Activated CD8-positive, alpha-beta T cell treated with anti-CD3 and anti-CD28 coated beads for 36 hours (primary cell): ENCODE results near the gene ANKRD36. TPM values are rescaled to one million over a fixed set of nuclear protein-coding genes. Genes with fewer than 3 reads are reported as not detected.
A peak's percentile ranks its signal among the peaks of the same experiment; 100 is the strongest.
"Not testable (repeated sequence)": the region's sequence is repeated elsewhere in the genome, so short reads cannot be mapped to it uniquely, and the experiment has no call there.

ENCODE experiments used
- ATAC-seq: fragments of 200-7000 bp; cut with Tn5 transposase; one replicate; pipeline ENCODE4 v1.10.0; 2021; ENCODE audit warnings: mild to moderate bottlenecking, moderate library complexity
- CTCF ChIA-PET: fragments of 350-600 bp; sonication (Branson Sonifier 250); formaldehyde crosslinking; loops from one replicate; lab custom pipeline; 2021; ENCODE audit warnings: antibody characterized with exemption; lab: Charles Lee
- POLR2A ChIA-PET: fragments of 350-600 bp; sonication (Branson Sonifier 250); formaldehyde crosslinking; loops from one replicate; lab custom pipeline; 2021; ENCODE audit warnings: antibody characterized with exemption; lab: Charles Lee
- DNase-seq: peaks from one replicate; pipeline ENCODE4 v3.0.0-alpha.2; 2020
- H3K27ac Mint-ChIP-seq: one replicate; pipeline ENCODE4 v1.8.0; 2021; ENCODE audit warnings: mild to moderate bottlenecking, mixed read lengths
- H3K27me3 Mint-ChIP-seq: one replicate; pipeline ENCODE4 v1.8.0; 2021; ENCODE audit warnings: mixed read lengths
- H3K36me3 Mint-ChIP-seq: one replicate; pipeline ENCODE4 v1.8.0; 2021; ENCODE audit warnings: low read depth, mixed read lengths
- H3K4me1 Mint-ChIP-seq: one replicate; pipeline ENCODE4 v1.8.0; 2021; ENCODE audit warnings: low read depth, mixed read lengths
- H3K4me3 Mint-ChIP-seq: one replicate; pipeline ENCODE4 v1.8.0; 2021; ENCODE audit warnings: mild to moderate bottlenecking, moderate library complexity, mixed read lengths
- H3K9me3 Mint-ChIP-seq: one replicate; pipeline ENCODE4 v1.8.0; 2021; ENCODE audit warnings: mixed read lengths
- CTCF ChIP-seq: fragments of 200-600 bp; IDR thresholded peaks from one replicate; pipeline ENCODE4 v1.8.0; 2022; ENCODE audit warnings: antibody characterized with exemption, mild to moderate bottlenecking
- intact Hi-C: fragments of 100-400 bp; cut with micrococcal nuclease; formaldehyde crosslinking; loops from one replicate; pipeline ENCODE4 v1.10.0; 2022
- total RNA-seq, 2 experiments: library from RNA; stranded (reverse); gene quantifications; one replicate each; pipeline ENCODE4 v1.2.3, GENCODE V29; 2021

The ANKRD36 gene
- total RNA-seq, 2 experiments from 2014 or later = 27.0 to 27.3 TPM

- H3K9me3 Mint-ChIP-seq = no peaks in the 10 kb centered on the region
- TF ChIP-seq CTCF = no peak
- no peak for ATAC-seq
- intact Hi-C loops = no loop called here
- H3K4me1 Mint-ChIP-seq = no peaks in the 10 kb centered on the region
- H3K36me3 Mint-ChIP-seq = no peaks in the 10 kb centered on the region
- ChIA-PET CTCF (no interaction called here), POLR2A (no interaction called here)
- DNase-seq = no peak
- H3K27ac Mint-ChIP-seq = no peak overlapping the region
- H3K4me3 Mint-ChIP-seq = no peak overlapping the region
- no peaks in the 10 kb centered on the region for H3K27me3 Mint-ChIP-seq
These were observed 154.6 kb downstream of the ANKRD36 start for GRCh38 chr2:97267411-97268074.

GRCh38 chr2:97268075-97268591 is 155.2 kb downstream of the ANKRD36 start:
- H3K9me3 Mint-ChIP-seq, intact Hi-C loops, H3K4me3 Mint-ChIP-seq, H3K27me3 Mint-ChIP-seq, ATAC-seq, H3K36me3 Mint-ChIP-seq, H3K27ac Mint-ChIP-seq, DNase-seq, H3K4me1 Mint-ChIP-seq, POLR2A ChIA-PET, CTCF ChIA-PET: not testable (repeated sequence)

GRCh38 chr2:97276232-97276798 is 163.4 kb downstream of the ANKRD36 start:
- intact Hi-C loops, H3K27me3 Mint-ChIP-seq, H3K36me3 Mint-ChIP-seq, H3K27ac Mint-ChIP-seq, POLR2A ChIA-PET, H3K4me1 Mint-ChIP-seq, H3K9me3 Mint-ChIP-seq, H3K4me3 Mint-ChIP-seq, CTCF ChIA-PET, DNase-seq: not testable (repeated sequence)
- ATAC-seq = peak; percentile 34

- H3K4me1 Mint-ChIP-seq, intact Hi-C loops, H3K27me3 Mint-ChIP-seq, POLR2A ChIA-PET, H3K4me3 Mint-ChIP-seq, H3K27ac Mint-ChIP-seq, H3K36me3 Mint-ChIP-seq, DNase-seq, CTCF ChIA-PET, ATAC-seq, H3K9me3 Mint-ChIP-seq: not testable (repeated sequence)
These were observed 172.2 kb downstream of the ANKRD36 start for GRCh38 chr2:97285187-97285586.

- DNase-seq = not testable (repeated sequence)
These were observed 180.7 kb downstream of the ANKRD36 start for GRCh38 chr2:97293687-97294086.

More at GRCh38 chr2:97293687-97294086, 180.7 kb downstream of the ANKRD36 start:
- ATAC-seq, CTCF ChIA-PET, H3K36me3 Mint-ChIP-seq, H3K4me3 Mint-ChIP-seq, intact Hi-C loops, H3K9me3 Mint-ChIP-seq, H3K27me3 Mint-ChIP-seq, H3K4me1 Mint-ChIP-seq, POLR2A ChIA-PET, H3K27ac Mint-ChIP-seq: not testable (repeated sequence)

Other genes with a start within 250 kb of the ANKRD36 start
- gene SEMA4C, start 243.1 kb upstream of the ANKRD36 start, total RNA-seq = 10 to 100 TPM; 10.4 to 12.4 TPM
- under 1 TPM; 0.72 to 0.77 TPM for gene FAM178B, start 126.6 kb upstream of the ANKRD36 start, total RNA-seq
- 10 to 100 TPM; 29.2 to 31.9 TPM for gene FAHD2B, start 18.3 kb upstream of the ANKRD36 start, total RNA-seq